OCI-LY1 (cell line): Measurements from ENCODE around the gene INPP5K.

Experiments used
- H2AFZ ChIP-seq: fragments of 200-600 bp; sonication (generic), shearing (Covaris generic); 2 replicates; pipeline ENCODE4 v1.6.0; 2014; ENCODE audit warnings: antibody characterized with exemption, mild to moderate bottlenecking, low read length
- H3F3A ChIP-seq: fragments of 200-600 bp; sonication (generic), shearing (Covaris generic); 2 replicates; pipeline ENCODE4 v1.6.0; 2014; ENCODE audit warnings: mild to moderate bottlenecking, antibody characterized with exemption, low read length, moderate library complexity; ENCODE audit not compliant: insufficient read depth
- H3K27ac ChIP-seq: fragments of 200-600 bp; sonication (generic); 2 replicates; pipeline ENCODE4 v1.5.1; 2014; ENCODE audit warnings: low read length, mixed run types, mild to moderate bottlenecking, low read depth; ENCODE audit not compliant: poor library complexity, severe bottlenecking
- H3K27me3 ChIP-seq: fragments of 200-600 bp; sonication (generic); 2 replicates; pipeline ENCODE4 v1.6.0; 2014; ENCODE audit warnings: antibody characterized with exemption, mild to moderate bottlenecking, low read length, moderate library complexity; ENCODE audit not compliant: insufficient read depth
- H3K36me3 ChIP-seq: fragments of 200-600 bp; sonication (generic); 2 replicates; pipeline ENCODE4 v1.6.1; 2014; ENCODE audit warnings: mild to moderate bottlenecking, antibody characterized with exemption, low read length, moderate library complexity, mixed read lengths; ENCODE audit not compliant: insufficient read depth
- H3K4me1 ChIP-seq: fragments of 200-600 bp; sonication (generic); 2 replicates; pipeline ENCODE4 v1.5.1; 2014; ENCODE audit warnings: mild to moderate bottlenecking, low read length, moderate library complexity; ENCODE audit not compliant: insufficient read depth, severe bottlenecking
- H3K4me2 ChIP-seq: fragments of 200-600 bp; sonication (generic), shearing (Covaris generic); 2 replicates; pipeline ENCODE4 v1.6.1; 2014; ENCODE audit warnings: low read length
- H3K4me3 ChIP-seq: fragments of 200-600 bp; sonication (generic); 2 replicates; pipeline ENCODE4 v1.5.1; 2014; ENCODE audit warnings: low read length, low read depth, mild to moderate bottlenecking, mixed read lengths; ENCODE audit not compliant: poor library complexity, severe bottlenecking
- H3K79me2 ChIP-seq: fragments of 200-600 bp; shearing (Covaris generic); 2 replicates; pipeline ENCODE4 v1.6.1; 2016; ENCODE audit warnings: mixed run types, low read length, mixed read lengths; ENCODE audit not compliant: insufficient read depth
- H3K9ac ChIP-seq: fragments of 200-600 bp; sonication (generic), shearing (Covaris generic); 2 replicates; pipeline ENCODE4 v1.6.1; 2014; ENCODE audit warnings: mild to moderate bottlenecking, low read length, mixed read lengths
- H3K9me2 ChIP-seq: fragments of 200-600 bp; sonication (generic), shearing (Covaris generic); 2 replicates; pipeline ENCODE4 v1.6.1; 2014; ENCODE audit warnings: low read depth, mild to moderate bottlenecking, low read length, mixed read lengths
- H3K9me3 ChIP-seq: fragments of 200-600 bp; shearing (Covaris generic); 2 replicates; pipeline ENCODE4 v1.6.1; 2014; ENCODE audit warnings: low read length, mixed read lengths
- H4K20me1 ChIP-seq: fragments of 200-600 bp; sonication (generic), shearing (Covaris generic); 2 replicates; pipeline ENCODE4 v1.6.0; 2016; ENCODE audit warnings: mild to moderate bottlenecking, low read length; ENCODE audit not compliant: insufficient read depth
- CTCF ChIP-seq: fragments of 200-600 bp; sonication (generic), shearing (Covaris generic); IDR thresholded peaks from 2 replicates; pipeline ENCODE4 v1.5.1; 2017; ENCODE audit warnings: mild to moderate bottlenecking, antibody characterized with exemption, low read length, moderate library complexity, mixed read lengths
- EZH2 ChIP-seq: fragments of 200-600 bp; sonication (generic), shearing (Covaris generic); IDR thresholded peaks from 2 replicates; pipeline ENCODE4 v1.8.0; 2017; ENCODE audit warnings: borderline replicate concordance, mixed run types, mild to moderate bottlenecking, antibody characterized with exemption, low read length, moderate library complexity, mixed read lengths

INPP5K gene

GRCh38 chr17:1493291-1493980 is 23.0 kb downstream of the INPP5K start:
- Histone ChIP-seq H3K79me2 (no peaks in the 10 kb centered on the region), H3K9ac (no peak overlapping the region), H3K4me3 (no peak overlapping the region), H3K36me3 (peaks cover 9% of the 10 kb centered on the region; the same call in 1 of the 2 replicates), H3K9me3 (no peaks in the 10 kb centered on the region), H3F3A (no peaks in the 10 kb centered on the region), H3K4me1 (peaks cover 23% of the 10 kb centered on the region), H3K27me3 (no peaks in the 10 kb centered on the region), H4K20me1 (no peaks in the 10 kb centered on the region), H3K4me2 (no peak overlapping the region), H2AFZ (no peak overlapping the region), H3K9me2 (no peaks in the 10 kb centered on the region), H3K27ac (no peak overlapping the region)
- TF ChIP-seq EZH2 (no peak), CTCF (no peak)

GRCh38 chr17:1492249-1493206 is 23.9 kb downstream of the INPP5K start, which contains the start of gene MYO1C:
Gene MYO1C (minus strand): TSS chr17:1492686. CDS start chr17:1492487, 199 bp downstream.
- no peak within 1 kb of the TSS for H3K27ac ChIP-seq
- no peaks in the 10 kb centered on the region for H3K27me3 ChIP-seq
- H3F3A ChIP-seq: no peaks in the 10 kb centered on the region
- H2AFZ ChIP-seq: no peak within 1 kb of the TSS
- H3K4me2 ChIP-seq: peak within 1 kb of the TSS; percentile 90
- no peaks in the 10 kb centered on the region for H3K9me3 ChIP-seq
- peaks cover 9% of the 10 kb centered on the region; the same call in 1 of the 2 replicates for H3K36me3 ChIP-seq
- no peaks in the 10 kb centered on the region for H4K20me1 ChIP-seq
- H3K4me1 ChIP-seq: peaks cover 32% of the 10 kb centered on the region
- TF ChIP-seq EZH2: no peak
- TF ChIP-seq CTCF: no peak
- H3K9me2 ChIP-seq: no peaks in the 10 kb centered on the region
- peak within 1 kb of the TSS; percentile 62; the same call in 1 of the 2 replicates for H3K9ac ChIP-seq
- H3K4me3 ChIP-seq: peak within 1 kb of the TSS; percentile 62
- no peaks in the 10 kb centered on the region for H3K79me2 ChIP-seq

- H3K27ac ChIP-seq: no peak overlapping the region
- H3K79me2 ChIP-seq: no peaks in the 10 kb centered on the region
- peak overlapping the region; percentile 80 for H3K4me3 ChIP-seq
- H4K20me1 ChIP-seq: no peaks in the 10 kb centered on the region
- peak overlapping the region; percentile 78 for H3K9ac ChIP-seq
- H3K27me3 ChIP-seq: no peaks in the 10 kb centered on the region
- H3K9me3 ChIP-seq: no peaks in the 10 kb centered on the region
- peak overlapping the region; percentile 90 for H3K4me2 ChIP-seq
- no peaks in the 10 kb centered on the region for H3K9me2 ChIP-seq
- TF ChIP-seq EZH2: no peak
- TF ChIP-seq CTCF: no peak
- peaks cover 5% of the 10 kb centered on the region; the same call in 1 of the 2 replicates for H3K36me3 ChIP-seq
- no peaks in the 10 kb centered on the region for H3F3A ChIP-seq
- H3K4me1 ChIP-seq: peaks cover 41% of the 10 kb centered on the region
- no peak overlapping the region for H2AFZ ChIP-seq
Measured at GRCh38 chr17:1491443-1492248, 24.8 kb downstream of the INPP5K start.
